Measurements from ENCODE around the gene SMCO4. TPM values are rescaled to one million over a fixed set of nuclear protein-coding genes. Genes with fewer than 3 reads are reported as not detected.

The SMCO4 gene
- total and polyA plus RNA-seq, 2 of the 8 experiments (the other 6 are each of a cell fraction or from before 2014, with no cell fraction given), result 33.2 to 53.9 TPM

GRCh38 chr11:93513772-93514171, 29.4 kb downstream of the SMCO4 start (continued):
- TF ChIP-seq ATF3 (IDR thresholded peaks at IDR 0.05; ENCODE audit: insufficient read depth, low read depth, low read length), result no peak
- TF ChIP-seq CEBPB (IDR thresholded peaks at IDR 0.05; ENCODE audit: low read depth, low read length), result no peak
- TF ChIP-seq KDM4A (IDR thresholded peaks at IDR 0.05; ENCODE audit: low read depth, low read length, severe bottlenecking), result no peak
